Measurements from ENCODE around the gene NTHL1. TPM values are rescaled to one million over a fixed set of nuclear protein-coding genes. Genes with fewer than 3 reads are reported as not detected.
A peak's percentile ranks its signal among the peaks of the same experiment; 100 is the strongest.

The NTHL1 gene
- 28.3 TPM for polyA plus RNA-seq (2013, experiment 1 of 2)
- 25.3 TPM for polyA plus RNA-seq (2013, experiment 2 of 2)

DNA sequence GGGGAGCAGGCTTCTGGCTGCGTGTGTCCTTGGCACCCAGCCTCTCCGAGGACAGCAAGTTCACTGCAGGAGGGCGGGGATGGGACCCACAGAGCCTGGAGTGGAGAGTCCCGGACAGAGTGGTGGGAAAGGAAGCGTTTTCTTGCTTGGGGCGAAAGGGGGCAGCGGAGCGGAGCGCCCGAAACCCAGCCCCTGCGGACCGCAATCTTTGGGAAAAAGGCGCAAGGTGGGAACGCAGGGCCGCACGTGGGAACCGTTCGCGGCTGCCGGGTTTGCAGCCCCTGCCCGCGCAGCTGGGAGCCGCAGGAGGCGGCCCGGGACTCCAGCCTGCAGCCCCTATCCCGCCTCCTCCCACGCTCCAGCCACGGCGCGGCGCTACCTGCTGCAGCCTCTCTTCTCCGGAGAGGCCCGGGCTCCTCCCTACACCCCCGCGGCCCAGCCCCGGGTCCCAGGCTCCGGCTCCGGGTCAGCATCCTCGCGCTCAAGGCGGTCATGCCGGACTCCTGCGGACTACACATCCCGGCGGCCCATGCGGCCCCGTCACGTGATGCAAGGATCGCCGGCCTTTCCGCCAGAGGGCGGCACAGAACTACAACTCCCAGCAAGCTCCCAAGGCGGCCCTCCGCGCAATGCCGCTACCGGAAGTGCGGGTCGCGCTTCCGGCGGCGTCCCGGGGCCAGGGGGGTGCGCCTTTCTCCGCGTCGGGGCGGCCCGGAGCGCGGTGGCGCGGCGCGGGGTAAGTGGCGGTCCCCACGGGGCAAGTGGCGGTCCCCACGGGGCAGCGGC, at the start of gene NTHL1, which contains the start of gene TSC2:
NTHL1 (minus strand) TSS at position 505 of the 786 bp plus-strand sequence; CDS start at position 494, 11 bp downstream.
TSC2 (plus strand) TSS at position 656 of the 786 bp plus-strand sequence. CDS start 631 bp downstream, outside the sequence.
- 0 to 1% methylated on average over 45 to 74 of the region's 81 CpGs for WGBS, 2 experiments (ENCODE audit: insufficient coverage in 2 of 2)
- H3K36me3 ChIP-seq (ENCODE audit: control insufficient read depth, insufficient read depth, low read length) = peaks cover 28% of the 10 kb centered on the region
- H3K4me1 ChIP-seq (ENCODE audit: control insufficient read depth, insufficient read depth, low read length, poor library complexity, severe bottlenecking) = peaks cover 4% of the 10 kb centered on the region
- H3K4me3 ChIP-seq (ENCODE audit: extremely low read depth, insufficient read depth, low read length, poor library complexity, severe bottlenecking) = peak within 1 kb of the TSS; percentile 94
- H3K9me3 ChIP-seq (ENCODE audit: control insufficient read depth, low read length) = no peaks in the 10 kb centered on the region
- peak within 1 kb of the TSS; percentile 53 for H3K27ac ChIP-seq (ENCODE audit: low read depth, low read length, severe bottlenecking)

DNA sequence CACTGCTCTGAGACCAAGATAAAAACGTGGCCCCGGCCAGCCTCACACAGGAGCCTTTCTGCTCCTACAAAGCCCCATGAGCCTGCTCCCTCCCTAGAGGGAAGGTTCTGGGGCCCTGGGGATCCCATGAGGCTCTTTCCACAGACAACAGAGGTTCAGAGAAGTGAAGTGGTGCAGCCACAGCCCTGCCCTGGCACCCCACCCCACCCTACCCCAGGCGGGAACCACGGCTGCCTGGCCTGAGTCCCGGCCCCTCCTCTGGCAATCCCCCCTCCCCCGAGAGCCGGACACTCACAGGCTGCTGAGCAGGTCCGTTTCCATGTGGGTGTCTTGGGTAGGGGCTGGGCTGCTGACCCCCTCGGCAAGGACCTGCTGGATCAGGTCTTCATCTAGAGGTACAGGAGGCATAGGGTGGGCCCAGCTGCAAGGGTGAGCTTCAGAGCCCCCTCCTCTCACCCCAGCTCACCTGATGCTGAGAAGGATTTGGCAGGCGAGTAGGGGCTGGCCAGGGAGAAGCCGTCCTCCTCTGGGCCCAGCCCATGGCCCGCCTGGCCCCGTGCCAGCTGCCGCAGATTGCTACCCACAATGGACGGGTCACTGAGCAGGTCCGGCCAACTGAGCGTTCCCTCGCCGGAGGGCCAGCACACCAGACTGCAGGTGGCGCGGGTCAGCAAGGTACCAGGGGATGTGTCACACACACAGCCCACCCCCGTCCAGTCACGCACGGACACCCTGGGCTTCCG, 49.4 kb upstream of the NTHL1 start:
- peaks cover 3% of the 10 kb centered on the region for H3K4me1 ChIP-seq (ENCODE audit: control insufficient read depth, insufficient read depth, low read length, poor library complexity, severe bottlenecking)
- no peak overlapping the region for H3K27ac ChIP-seq (ENCODE audit: low read depth, low read length, severe bottlenecking)
- peaks cover 50% of the 10 kb centered on the region for H3K36me3 ChIP-seq (ENCODE audit: control insufficient read depth, insufficient read depth, low read length)
- no peaks in the 10 kb centered on the region for H3K9me3 ChIP-seq (ENCODE audit: control insufficient read depth, low read length)
- H3K4me3 ChIP-seq (ENCODE audit: extremely low read depth, insufficient read depth, low read length, poor library complexity, severe bottlenecking) = no peak overlapping the region
- 98 to 99% methylated on average over 8 to 13 of the region's 25 CpGs for WGBS, 2 experiments (ENCODE audit: insufficient coverage in 2 of 2)

DNA sequence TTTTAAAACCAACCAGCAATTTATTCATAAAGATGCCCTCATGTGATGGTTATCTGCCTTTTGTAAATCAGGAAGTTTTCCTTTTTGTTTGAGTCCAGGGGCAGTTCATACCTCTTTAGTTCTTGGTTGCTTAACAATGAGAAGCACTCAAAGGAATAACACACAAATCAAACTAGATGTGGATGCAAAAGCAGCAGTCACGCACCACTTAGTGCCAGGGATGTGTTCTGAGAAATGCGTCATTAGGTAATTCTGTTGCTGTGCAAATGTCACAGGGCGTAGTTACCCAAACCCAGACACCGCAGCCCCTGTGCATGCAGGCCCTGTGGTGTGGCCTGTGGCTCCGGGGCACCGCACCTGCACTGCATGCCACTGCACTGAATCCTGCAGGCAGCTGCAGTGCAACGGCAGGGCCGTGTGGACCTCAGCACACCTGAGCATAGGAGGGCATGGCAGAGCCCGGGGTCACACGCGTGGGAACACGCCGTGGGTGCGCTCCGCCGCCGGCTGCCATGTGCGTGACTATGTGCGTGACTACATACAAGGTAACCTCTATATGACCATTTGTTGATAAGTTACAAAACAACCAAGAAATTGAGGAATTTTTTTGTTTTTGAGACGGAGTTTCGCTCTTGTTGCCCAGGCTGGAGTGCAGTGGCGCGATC, 48.4 kb upstream of the NTHL1 start:
- peaks cover 7% of the 10 kb centered on the region for H3K4me1 ChIP-seq (ENCODE audit: control insufficient read depth, insufficient read depth, low read length, poor library complexity, severe bottlenecking)
- 98 to 99% methylated on average over 14 to 18 of the region's 23 CpGs for WGBS, 2 experiments (ENCODE audit: insufficient coverage in 2 of 2)
- H3K36me3 ChIP-seq (ENCODE audit: control insufficient read depth, insufficient read depth, low read length) = peaks cover 56% of the 10 kb centered on the region
- H3K27ac ChIP-seq (ENCODE audit: low read depth, low read length, severe bottlenecking) = no peak overlapping the region
- no peak overlapping the region for H3K4me3 ChIP-seq (ENCODE audit: extremely low read depth, insufficient read depth, low read length, poor library complexity, severe bottlenecking)
- no peaks in the 10 kb centered on the region for H3K9me3 ChIP-seq (ENCODE audit: control insufficient read depth, low read length)

DNA sequence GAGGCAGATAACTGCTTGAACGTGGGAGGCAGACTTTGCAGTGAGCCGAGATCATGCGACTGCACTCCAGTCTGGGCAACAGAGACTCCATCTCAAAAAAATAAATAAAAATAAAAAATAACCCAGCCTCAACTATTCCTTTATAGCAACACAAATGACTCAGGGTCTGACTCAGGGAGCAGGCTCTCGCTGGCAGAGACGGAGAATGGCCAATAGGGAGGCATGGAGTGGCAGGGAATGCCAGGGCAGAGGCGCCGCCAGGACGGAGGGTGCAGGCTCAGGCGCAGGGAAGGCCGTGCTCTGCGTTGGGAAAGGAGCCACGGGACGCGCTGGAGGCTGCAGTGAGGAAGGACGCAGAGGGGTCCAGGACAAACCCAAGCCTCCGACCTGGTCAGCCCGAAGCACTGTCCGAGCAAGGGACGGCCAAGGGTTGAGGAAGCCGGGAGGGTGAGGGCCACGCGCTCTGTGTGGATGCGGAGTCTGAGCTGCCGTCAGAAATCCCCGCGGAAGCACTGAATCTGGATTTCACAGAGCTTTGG, 47.8 kb upstream of the NTHL1 start:
- WGBS, 2 experiments (ENCODE audit: insufficient coverage in 2 of 2) = 96 to 97% methylated on average over 21 to 25 of the region's 26 CpGs
- H3K27ac ChIP-seq (ENCODE audit: low read depth, low read length, severe bottlenecking) = no peak overlapping the region
- H3K9me3 ChIP-seq (ENCODE audit: control insufficient read depth, low read length) = no peaks in the 10 kb centered on the region
- H3K4me3 ChIP-seq (ENCODE audit: extremely low read depth, insufficient read depth, low read length, poor library complexity, severe bottlenecking) = no peak overlapping the region
- H3K4me1 ChIP-seq (ENCODE audit: control insufficient read depth, insufficient read depth, low read length, poor library complexity, severe bottlenecking) = peaks cover 7% of the 10 kb centered on the region
- H3K36me3 ChIP-seq (ENCODE audit: control insufficient read depth, insufficient read depth, low read length) = peaks cover 52% of the 10 kb centered on the region

DNA sequence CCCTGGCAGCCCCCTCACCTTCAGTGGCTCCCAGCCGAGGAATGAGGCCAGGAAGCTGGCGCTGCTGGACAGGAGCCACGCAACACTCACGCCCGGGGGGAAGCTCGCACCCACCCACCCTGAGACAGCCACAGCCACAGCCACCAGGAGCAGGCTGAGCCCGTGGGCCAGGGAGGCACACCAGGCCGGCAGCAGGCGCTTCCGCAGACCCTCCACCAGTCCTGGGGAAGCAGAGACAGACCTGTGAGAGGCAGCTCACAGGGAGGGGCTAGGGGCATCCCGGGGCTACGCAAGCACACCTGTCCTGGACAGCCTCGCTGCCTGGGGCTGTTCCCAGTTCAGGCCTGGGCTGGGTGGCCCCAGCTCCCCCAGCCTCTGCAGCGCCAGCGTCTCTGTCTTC, 46.2 kb upstream of the NTHL1 start:
- no peak overlapping the region for H3K4me3 ChIP-seq (ENCODE audit: extremely low read depth, insufficient read depth, low read length, poor library complexity, severe bottlenecking)
- H3K27ac ChIP-seq (ENCODE audit: low read depth, low read length, severe bottlenecking) = no peak overlapping the region
- peaks cover 52% of the 10 kb centered on the region for H3K36me3 ChIP-seq (ENCODE audit: control insufficient read depth, insufficient read depth, low read length)
- H3K9me3 ChIP-seq (ENCODE audit: control insufficient read depth, low read length) = no peaks in the 10 kb centered on the region
- 91 to 94% methylated on average over 8 to 15 of the region's 15 CpGs for WGBS, 2 experiments (ENCODE audit: insufficient coverage in 2 of 2)
- peaks cover 7% of the 10 kb centered on the region for H3K4me1 ChIP-seq (ENCODE audit: control insufficient read depth, insufficient read depth, low read length, poor library complexity, severe bottlenecking)

DNA sequence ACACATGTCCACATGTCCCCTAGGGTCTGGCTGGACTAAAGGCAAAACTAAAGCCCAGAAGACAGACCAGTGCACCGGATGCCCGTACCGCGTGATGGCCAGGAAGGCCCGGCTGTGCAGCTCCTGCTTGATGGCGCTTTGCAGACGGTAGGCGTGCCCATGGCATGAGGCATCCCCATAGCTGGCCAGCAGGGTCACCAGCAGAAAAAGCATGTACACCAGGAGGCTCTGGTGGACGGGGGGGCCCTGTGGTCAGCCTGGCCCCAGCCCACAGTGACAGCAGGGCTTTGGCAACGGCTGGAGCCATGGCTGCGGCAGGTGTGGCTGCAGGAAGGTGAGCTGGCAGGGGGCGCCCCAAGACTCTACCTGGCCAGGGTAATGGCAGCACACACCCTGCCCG, 45.2 kb upstream of the NTHL1 start:
- Histone ChIP-seq H3K4me3 (ENCODE audit: extremely low read depth, insufficient read depth, low read length, poor library complexity, severe bottlenecking) (no peak overlapping the region), H3K4me1 (ENCODE audit: control insufficient read depth, insufficient read depth, low read length, poor library complexity, severe bottlenecking) (peaks cover 7% of the 10 kb centered on the region), H3K36me3 (ENCODE audit: control insufficient read depth, insufficient read depth, low read length) (peaks cover 55% of the 10 kb centered on the region), H3K27ac (ENCODE audit: low read depth, low read length, severe bottlenecking) (no peak overlapping the region), H3K9me3 (ENCODE audit: control insufficient read depth, low read length) (no peaks in the 10 kb centered on the region)
- 98 to 99% methylated on average over 12 to 13 of the region's 13 CpGs for WGBS, 2 experiments (ENCODE audit: insufficient coverage in 2 of 2)

DNA sequence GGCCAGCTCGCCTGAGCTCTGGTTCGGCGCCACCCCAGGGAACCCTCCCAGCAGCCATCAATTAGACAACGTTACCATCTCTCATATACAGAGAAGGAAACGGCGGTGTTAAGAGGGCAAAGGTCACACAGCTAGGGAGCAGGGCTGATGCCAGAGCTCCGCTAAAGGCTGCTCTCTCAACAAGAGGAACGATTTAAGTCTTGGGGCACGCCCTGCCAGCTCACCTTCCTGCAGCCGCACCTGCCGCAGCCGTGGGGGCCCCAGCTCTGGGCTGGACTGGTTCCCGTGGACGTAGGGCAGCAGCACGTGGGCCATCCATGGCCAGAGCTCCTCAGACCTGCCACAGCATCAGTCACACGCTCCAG, 44.6 kb upstream of the NTHL1 start:
- H3K4me1 ChIP-seq (ENCODE audit: control insufficient read depth, insufficient read depth, low read length, poor library complexity, severe bottlenecking) = peaks cover 7% of the 10 kb centered on the region
- peaks cover 59% of the 10 kb centered on the region for H3K36me3 ChIP-seq (ENCODE audit: control insufficient read depth, insufficient read depth, low read length)
- WGBS, 2 experiments (ENCODE audit: insufficient coverage in 2 of 2) = 86 to 92% methylated on average over 15 to 16 of the region's 16 CpGs
- no peaks in the 10 kb centered on the region for H3K9me3 ChIP-seq (ENCODE audit: control insufficient read depth, low read length)
- H3K27ac ChIP-seq (ENCODE audit: low read depth, low read length, severe bottlenecking) = no peak overlapping the region
- no peak overlapping the region for H3K4me3 ChIP-seq (ENCODE audit: extremely low read depth, insufficient read depth, low read length, poor library complexity, severe bottlenecking)

DNA sequence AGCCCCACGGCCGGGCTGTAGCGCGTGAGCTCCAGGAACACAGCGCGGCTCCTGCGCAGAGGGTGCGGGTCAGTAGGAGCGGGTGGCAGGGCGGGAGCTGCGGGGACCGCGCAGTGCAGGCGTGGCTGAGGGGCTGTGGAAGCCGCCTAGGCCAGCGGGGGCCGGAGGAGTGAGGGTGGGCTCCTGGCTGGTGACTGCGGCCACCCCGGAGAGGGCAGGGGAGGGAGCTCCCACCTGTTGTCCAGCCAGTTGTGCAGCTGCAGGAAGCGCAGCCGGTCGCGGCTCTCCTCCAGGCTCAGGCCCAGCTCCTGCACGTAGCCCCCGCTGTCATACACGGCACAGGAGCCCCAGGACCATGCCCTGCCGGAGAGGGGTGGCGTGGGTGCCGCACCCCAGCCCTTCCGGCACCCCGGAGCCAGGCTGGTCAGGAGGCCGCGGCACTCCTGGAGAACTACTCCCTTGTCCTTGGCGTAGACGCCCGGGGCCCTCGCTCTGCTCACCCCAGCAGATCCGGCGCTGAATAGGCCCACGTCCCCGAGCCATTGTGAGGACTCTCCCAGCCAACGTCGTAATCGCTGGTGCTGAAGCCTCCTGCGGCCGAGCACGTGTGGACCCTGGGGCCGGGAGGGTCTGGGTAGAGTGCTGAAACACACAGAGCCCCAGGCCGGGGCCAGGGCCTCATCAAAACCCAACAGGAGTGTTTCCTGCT, 44.1 kb upstream of the NTHL1 start:
- Histone ChIP-seq H3K4me1 (ENCODE audit: control insufficient read depth, insufficient read depth, low read length, poor library complexity, severe bottlenecking) (peaks cover 7% of the 10 kb centered on the region), H3K9me3 (ENCODE audit: control insufficient read depth, low read length) (no peaks in the 10 kb centered on the region), H3K27ac (ENCODE audit: low read depth, low read length, severe bottlenecking) (no peak overlapping the region), H3K4me3 (ENCODE audit: extremely low read depth, insufficient read depth, low read length, poor library complexity, severe bottlenecking) (peak overlapping the region; percentile 31), H3K36me3 (ENCODE audit: control insufficient read depth, insufficient read depth, low read length) (peaks cover 63% of the 10 kb centered on the region)
- 44 to 45% methylated on average over 47 to 48 of the region's 49 CpGs for WGBS, 2 experiments (ENCODE audit: insufficient coverage in 2 of 2)

DNA sequence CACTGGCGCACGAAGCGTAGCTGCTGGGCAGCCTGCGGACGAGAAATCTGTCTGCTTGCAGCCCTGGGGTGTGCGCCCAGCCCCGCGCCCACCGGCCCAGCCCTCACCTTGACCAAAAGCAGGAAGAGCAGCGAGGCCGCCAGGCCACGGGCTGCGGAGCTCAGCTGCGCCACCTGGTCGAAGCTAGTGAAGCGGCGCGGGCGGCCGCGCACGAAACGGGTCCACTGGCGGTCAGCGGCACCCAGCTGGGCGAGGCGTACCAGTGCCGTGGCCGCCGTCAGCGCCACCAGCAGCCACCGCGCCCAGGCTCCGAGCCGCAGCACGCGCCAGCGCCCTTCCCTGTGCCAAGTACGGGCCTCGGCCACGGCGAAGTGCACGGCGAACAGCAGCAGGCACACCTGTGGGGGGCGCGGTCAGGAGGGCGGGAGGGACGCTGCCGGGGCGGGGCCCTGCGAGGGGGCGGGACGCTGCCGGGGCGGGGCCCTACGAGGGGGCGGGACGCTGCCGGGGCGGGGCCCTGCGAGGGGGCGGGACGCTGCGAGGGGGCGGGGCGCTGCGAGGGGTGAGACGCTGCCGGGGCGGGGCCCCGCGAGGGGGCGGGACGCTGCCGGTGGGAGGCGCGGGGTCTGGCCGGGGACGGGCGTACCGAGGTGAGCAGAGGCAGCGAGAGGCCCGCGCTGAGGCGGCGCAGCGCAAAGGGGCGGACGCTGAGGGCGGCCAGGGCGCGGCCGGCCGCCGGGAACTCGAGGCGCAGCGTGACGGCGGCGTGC, 43.3 kb upstream of the NTHL1 start:
- Histone ChIP-seq H3K4me3 (ENCODE audit: extremely low read depth, insufficient read depth, low read length, poor library complexity, severe bottlenecking) (peak overlapping the region; percentile 31), H3K36me3 (ENCODE audit: control insufficient read depth, insufficient read depth, low read length) (peaks cover 63% of the 10 kb centered on the region), H3K27ac (ENCODE audit: low read depth, low read length, severe bottlenecking) (no peak overlapping the region), H3K4me1 (ENCODE audit: control insufficient read depth, insufficient read depth, low read length, poor library complexity, severe bottlenecking) (peaks cover 7% of the 10 kb centered on the region), H3K9me3 (ENCODE audit: control insufficient read depth, low read length) (no peaks in the 10 kb centered on the region)
- WGBS, 2 experiments (ENCODE audit: insufficient coverage in 2 of 2) = 18 to 21% methylated on average over 60 to 75 of the region's 101 CpGs
